GM13976 (cell line): Measurements from ENCODE around the gene FCRL6.

Source experiments
- DNase-seq: peaks from one replicate; pipeline ENCODE4 v3.0.0; 2012; ENCODE audit warnings: low spot score
- CTCF ChIP-seq: IDR thresholded peaks from 2 replicates; pipeline ENCODE4 v1.5.1; 2012; ENCODE audit warnings: borderline replicate concordance, mild to moderate bottlenecking; ENCODE audit not compliant: insufficient read depth; ENCODE audit errors: extremely low read depth, missing control alignments, control extremely low read depth
- in situ Hi-C: fragments of 300-500 bp; cut with MboI; formaldehyde crosslinking; loops from one replicate; pipeline ENCODE4 v1.12.0; 2022; ENCODE audit warnings: low sequenced_read_pairs, mixed read lengths, inconsistent platforms; ENCODE audit not compliant: unreplicated experiment

The FCRL6 gene, protein sequence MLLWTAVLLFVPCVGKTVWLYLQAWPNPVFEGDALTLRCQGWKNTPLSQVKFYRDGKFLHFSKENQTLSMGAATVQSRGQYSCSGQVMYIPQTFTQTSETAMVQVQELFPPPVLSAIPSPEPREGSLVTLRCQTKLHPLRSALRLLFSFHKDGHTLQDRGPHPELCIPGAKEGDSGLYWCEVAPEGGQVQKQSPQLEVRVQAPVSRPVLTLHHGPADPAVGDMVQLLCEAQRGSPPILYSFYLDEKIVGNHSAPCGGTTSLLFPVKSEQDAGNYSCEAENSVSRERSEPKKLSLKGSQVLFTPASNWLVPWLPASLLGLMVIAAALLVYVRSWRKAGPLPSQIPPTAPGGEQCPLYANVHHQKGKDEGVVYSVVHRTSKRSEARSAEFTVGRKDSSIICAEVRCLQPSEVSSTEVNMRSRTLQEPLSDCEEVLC

GRCh38 chr1:159802111-159802510 lies at the start of gene FCRL6:
Gene FCRL6 (plus strand): TSS chr1:159802360. CDS start chr1:159802425, 65 bp downstream.
- no peak for DNase-seq
- no peak for TF ChIP-seq CTCF
- in situ Hi-C loops: no loop called here

- no peak for DNase-seq
- no peak for TF ChIP-seq CTCF
- in situ Hi-C loops: no loop called here
Observed at GRCh38 chr1:159753386-159753785, 48.8 kb upstream of the FCRL6 start.

- DNase-seq: no peak
- in situ Hi-C loops: no loop called here
- no peak for TF ChIP-seq CTCF
Observed at GRCh38 chr1:159755451-159756007, 46.6 kb upstream of the FCRL6 start.

GRCh38 chr1:159756397-159756796 lies 45.8 kb upstream of the FCRL6 start:
- no peak for DNase-seq
- no peak for TF ChIP-seq CTCF
- in situ Hi-C loops: no loop called here

DNA sequence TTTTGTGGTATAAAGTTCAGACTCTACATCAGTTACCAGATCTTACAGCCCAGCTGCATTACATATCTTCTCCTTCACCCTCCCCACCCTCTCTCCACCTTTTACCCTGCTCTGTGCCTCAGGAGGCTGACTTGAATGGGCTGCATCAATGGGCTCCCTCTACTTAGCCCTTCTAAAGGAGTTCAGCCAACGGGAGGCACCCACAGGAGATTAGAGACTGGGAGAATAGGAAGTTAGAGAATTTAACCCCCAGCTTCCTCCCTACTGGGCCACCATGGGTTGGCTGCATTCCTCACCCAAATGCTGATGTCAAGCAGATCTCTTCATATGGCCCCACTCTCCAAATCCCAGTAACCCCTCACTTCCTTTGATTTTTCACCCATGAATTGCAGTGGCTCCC lies 38.5 kb upstream of the FCRL6 start:
- no peak for DNase-seq
- in situ Hi-C loops: no loop called here
- no peak for TF ChIP-seq CTCF

DNA sequence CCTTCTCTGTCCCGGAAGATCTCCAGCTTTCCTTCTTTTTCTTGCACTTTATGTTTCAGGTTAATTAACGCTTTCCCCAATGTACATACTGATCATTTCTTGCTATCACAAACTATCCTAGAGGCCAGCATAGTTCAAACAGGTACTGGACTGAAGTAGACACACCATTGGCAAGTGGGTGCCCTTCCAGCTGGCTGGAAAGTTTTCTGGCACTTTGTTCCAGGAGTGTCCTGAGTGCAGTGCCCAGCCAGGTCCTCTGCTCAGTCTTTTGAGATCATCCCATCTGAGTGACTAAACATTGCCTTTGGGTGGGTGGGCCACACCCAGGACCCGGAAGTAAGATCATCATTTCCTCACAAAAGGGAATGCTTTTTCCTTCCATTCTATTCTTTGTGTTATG lies 36.4 kb upstream of the FCRL6 start:
- no peak for TF ChIP-seq CTCF
- DNase-seq: no peak
- in situ Hi-C loops: no loop called here
